Measurements from ENCODE around the gene CLIP1. TPM values are rescaled to one million over a fixed set of nuclear protein-coding genes. Genes with fewer than 3 reads are reported as not detected.
A peak's percentile ranks its signal among the peaks of the same experiment; 100 is the strongest.

Gene CLIP1
- total RNA-seq, 2 donors from 2014 or later: 91.2 to 180 TPM

DNA sequence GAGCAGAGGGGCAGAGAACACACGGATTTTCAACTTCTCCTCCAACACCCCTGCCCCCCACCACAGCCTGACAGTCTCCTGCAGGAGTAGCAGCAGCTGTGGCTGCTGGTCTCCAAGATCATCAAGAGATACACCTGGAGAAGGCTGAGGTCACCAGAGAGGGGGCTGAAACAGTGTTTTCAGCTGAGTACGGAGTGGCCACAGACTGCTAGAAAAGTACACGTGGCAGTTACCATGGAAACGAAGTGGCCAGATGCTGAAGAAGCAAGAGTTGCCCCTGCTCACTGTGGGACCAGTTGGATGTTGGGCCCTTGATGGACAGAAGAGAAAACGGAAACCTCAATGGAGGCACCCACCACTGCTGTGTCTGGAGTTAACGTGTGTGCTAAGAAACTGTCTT, 191.7 kb downstream of the CLIP1 start:
- Histone ChIP-seq H3K36me3 (peaks cover 39% of the 10 kb centered on the region), H3K27ac (no peak overlapping the region), H3K4me1 (ENCODE audit: control insufficient read depth in 1 of 2, low read depth in 2 of 2) (peaks cover 7 to 8% of the 10 kb centered on the region in 2 donors), H3K9me3 (no peaks in the 10 kb centered on the region), H3K4me3 (no peak overlapping the region), H3K27me3 (replicated peaks; ENCODE audit: insufficient read depth) (no peaks in the 10 kb centered on the region)
- no peak for ATAC-seq (ENCODE audit: insufficient number of reproducible peaks, low FRiP score, low read depth)
- DNase-seq (ENCODE audit: low spot score): no peak
- TF ChIP-seq CTCF (IDR thresholded peaks at IDR 0.05): no peak

DNA sequence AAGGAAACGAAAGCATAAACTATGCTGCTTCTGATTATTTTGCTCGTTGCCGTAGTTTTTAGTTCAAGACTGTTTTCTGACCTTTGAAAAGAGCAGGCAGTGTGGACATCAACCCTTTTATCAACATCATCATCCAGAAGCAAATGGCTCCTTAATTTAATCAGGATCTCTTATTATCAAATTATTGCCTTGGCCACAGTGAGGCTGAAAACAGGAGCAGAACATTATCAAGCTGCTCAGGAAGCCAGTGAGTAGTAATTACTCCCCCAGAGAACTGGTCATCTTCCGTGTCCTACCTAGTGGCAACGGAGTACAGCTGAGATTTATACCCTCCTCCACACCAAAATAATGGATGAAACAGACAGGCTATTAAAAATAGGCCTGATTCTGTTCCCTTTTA, 194.4 kb downstream of the CLIP1 start:
- Histone ChIP-seq H3K36me3 (peaks cover 22% of the 10 kb centered on the region), H3K9me3 (no peaks in the 10 kb centered on the region), H3K27me3 (replicated peaks; ENCODE audit: insufficient read depth) (no peaks in the 10 kb centered on the region), H3K4me1 (ENCODE audit: control insufficient read depth in 1 of 2, low read depth in 2 of 2) (peaks cover 16 to 23% of the 10 kb centered on the region in 2 donors), H3K27ac (no peak overlapping the region), H3K4me3 (no peak overlapping the region)
- ATAC-seq (ENCODE audit: insufficient number of reproducible peaks, low FRiP score, low read depth): no peak
- TF ChIP-seq CTCF (IDR thresholded peaks at IDR 0.05): no peak
- no peak for DNase-seq (ENCODE audit: low spot score)

GRCh38 chr12:122227341-122227740, 195.1 kb downstream of the CLIP1 start:
- Histone ChIP-seq H3K4me3 (no peak overlapping the region), H3K9me3 (no peaks in the 10 kb centered on the region), H3K36me3 (peaks cover 23% of the 10 kb centered on the region), H3K4me1 (ENCODE audit: control insufficient read depth in 1 of 2, low read depth in 2 of 2) (peaks cover 16 to 23% of the 10 kb centered on the region in 2 donors), H3K27ac (no peak overlapping the region), H3K27me3 (replicated peaks; ENCODE audit: insufficient read depth) (no peaks in the 10 kb centered on the region)
- DNase-seq (ENCODE audit: low spot score) (no peak), ATAC-seq (ENCODE audit: insufficient number of reproducible peaks, low FRiP score, low read depth) (no peak)
- no peak for TF ChIP-seq CTCF (IDR thresholded peaks at IDR 0.05)

DNA sequence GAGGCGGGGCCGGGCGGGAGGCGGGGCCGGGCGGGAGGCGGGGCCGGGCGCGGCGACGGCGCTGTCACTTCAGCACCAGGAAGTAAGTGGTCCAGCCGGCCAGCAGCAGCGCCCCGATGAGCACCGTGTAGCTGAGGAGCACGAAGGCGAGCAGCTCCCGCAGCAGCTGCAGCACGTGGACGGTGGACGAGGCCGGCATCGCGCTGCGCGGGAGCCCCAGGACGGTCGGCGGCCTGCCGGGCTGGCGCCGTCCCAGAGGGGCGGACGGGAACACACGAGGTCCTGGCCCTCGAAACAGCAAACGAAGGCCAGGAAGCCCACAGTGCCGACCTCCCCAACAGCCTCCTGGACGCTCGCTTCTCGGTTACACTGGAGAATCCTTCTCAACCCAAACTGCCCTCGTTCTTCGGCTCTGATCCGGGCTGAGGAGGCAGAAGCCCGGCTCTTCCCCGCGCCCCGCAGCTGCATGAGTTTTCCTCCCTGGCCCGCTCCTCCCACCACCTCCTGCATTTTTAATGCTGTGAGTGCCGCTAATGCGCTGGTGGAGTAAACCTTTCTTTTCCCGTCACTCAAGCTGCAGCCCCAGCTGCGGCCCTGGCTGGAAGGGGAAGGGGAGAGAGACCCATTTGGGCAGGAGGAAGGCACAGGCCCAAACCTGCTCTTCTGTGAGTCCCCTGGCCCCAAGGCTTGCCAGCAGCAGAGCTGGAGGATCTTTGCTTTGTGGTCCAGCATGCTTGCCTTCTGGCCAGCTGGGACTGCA, 195.9 kb downstream of the CLIP1 start:
- peak; percentile 11 for ATAC-seq (ENCODE audit: insufficient number of reproducible peaks, low FRiP score, low read depth)
- H3K4me3 ChIP-seq: peak overlapping the region; percentile 70
- peaks cover 17% of the 10 kb centered on the region for H3K36me3 ChIP-seq
- H3K9me3 ChIP-seq: no peaks in the 10 kb centered on the region
- H3K27me3 ChIP-seq (replicated peaks; ENCODE audit: insufficient read depth): no peaks in the 10 kb centered on the region
- no peak for DNase-seq (ENCODE audit: low spot score)
- H3K27ac ChIP-seq: peak overlapping the region in 1 of 2 donors; percentile 28
- H3K4me1 ChIP-seq (ENCODE audit: control insufficient read depth in 1 of 2, low read depth in 2 of 2): peaks cover 16 to 23% of the 10 kb centered on the region in 2 donors
- TF ChIP-seq CTCF (IDR thresholded peaks at IDR 0.05): no peak

DNA sequence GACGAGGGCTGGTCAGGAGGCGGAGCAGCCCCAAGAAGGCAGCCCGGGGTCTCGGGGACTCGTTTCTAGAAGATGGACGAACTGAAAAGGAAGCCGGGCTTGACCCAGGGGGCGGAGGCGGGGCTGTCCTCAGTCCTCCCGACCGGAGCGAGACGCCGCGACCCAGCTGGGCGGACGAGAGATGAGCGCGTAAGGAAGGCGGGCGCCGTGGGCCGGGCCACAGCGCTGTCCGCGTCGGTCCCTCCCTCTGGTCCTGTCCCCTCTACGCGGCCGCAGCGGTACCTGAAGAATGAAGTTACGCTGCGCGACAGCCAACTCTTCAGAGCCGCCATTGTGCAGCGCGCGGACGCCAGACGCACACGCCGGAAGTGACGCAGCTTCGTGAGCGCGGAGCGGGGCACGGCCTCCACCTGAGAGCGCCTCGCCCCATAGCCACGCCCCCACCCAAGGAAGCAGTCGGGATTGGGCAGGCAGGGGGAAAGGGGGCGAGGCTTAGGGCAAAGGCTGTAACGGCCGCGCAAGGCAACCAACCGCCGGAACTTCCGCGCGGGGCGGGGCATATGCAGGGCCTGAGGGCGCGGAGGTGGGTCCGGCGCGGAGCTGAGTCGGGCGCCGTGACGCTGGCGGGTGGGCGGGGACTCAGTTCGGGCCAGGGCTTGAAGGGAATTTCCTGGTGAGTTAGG, 196.6 kb downstream of the CLIP1 start, which contains the start of gene DIABLO:
Gene DIABLO, minus strand, starts transcription at position 370 of the 683 bp plus-strand sequence. Its CDS starts 38 bp downstream, at position 332.
- H3K4me1 ChIP-seq (ENCODE audit: control insufficient read depth in 1 of 2, low read depth in 2 of 2): peaks cover 16 to 23% of the 10 kb centered on the region in 2 donors
- H3K27ac ChIP-seq: peak within 1 kb of the TSS; percentile 87 to 97
- H3K9me3 ChIP-seq: no peaks in the 10 kb centered on the region
- peak within 1 kb of the TSS; percentile 99 for H3K4me3 ChIP-seq
- DNase-seq (ENCODE audit: low spot score) (peak; percentile 99), ATAC-seq (ENCODE audit: insufficient number of reproducible peaks, low FRiP score, low read depth) (peak; percentile 97)
- peaks cover 18% of the 10 kb centered on the region for H3K36me3 ChIP-seq
- H3K27me3 ChIP-seq (replicated peaks; ENCODE audit: insufficient read depth): no peaks in the 10 kb centered on the region
- TF ChIP-seq CTCF (IDR thresholded peaks at IDR 0.05): no peak

All from thoracic aorta (tissue), 2 donors.